CD14-positive monocyte (primary cell): ENCODE data around the gene LINC01488. TPM values are rescaled to one million over a fixed set of nuclear protein-coding genes. Genes with fewer than 3 reads are reported as not detected.

ENCODE experiments used
- DNase-seq, 3 donors: peaks; one replicate each; pipeline ENCODE4 v3.0.0-alpha.2; 2011 to 2022
- H2AFZ ChIP-seq: 2 replicates; pipeline ENCODE4 v1.6.0; 2012; ENCODE audit warnings: mild to moderate bottlenecking, low read depth, low read length, inconsistent platforms; ENCODE audit not compliant: insufficient read depth, poor library complexity, severe bottlenecking
- H3K27ac ChIP-seq, 2 donors: 1 replicate in 1 of 2; 2 replicates in 1 of 2; pipeline ENCODE4 v1.5.1; 2012 to 2013; ENCODE audit warnings: low read length in 2 of 2, control low read depth in 1 of 2, inconsistent platforms in 1 of 2, low read depth in 1 of 2, mild to moderate bottlenecking in 1 of 2
- H3K27me3 ChIP-seq, 2 donors: one replicate each; pipeline versions ENCODE4 v1.6.0 to v1.6.1; 2011 to 2013; ENCODE audit warnings: low read length in 2 of 2; ENCODE audit not compliant: control insufficient read depth in 2 of 2, insufficient read depth in 2 of 2
- H3K36me3 ChIP-seq, 2 donors: replicated peaks in 1 of 2; 1 replicate in 1 of 2; 2 replicates in 1 of 2; pipeline versions ENCODE4 v1.5.1 to v1.6.1; 2012 to 2013; ENCODE audit warnings: low read length in 2 of 2, control low read depth in 1 of 2, inconsistent platforms in 1 of 2, mild to moderate bottlenecking in 1 of 2; ENCODE audit not compliant: insufficient read depth in 2 of 2, control insufficient read depth in 1 of 2
- H3K4me1 ChIP-seq, 2 donors: 1 replicate in 1 of 2; 2 replicates in 1 of 2; pipeline versions ENCODE4 v1.5.1 to v1.6.1; 2012 to 2013; ENCODE audit warnings: low read length in 2 of 2, control low read depth in 1 of 2, inconsistent platforms in 1 of 2, mild to moderate bottlenecking in 1 of 2, moderate library complexity in 1 of 2; ENCODE audit not compliant: insufficient read depth in 2 of 2, control insufficient read depth in 1 of 2
- H3K4me2 ChIP-seq: replicated peaks from 2 replicates; pipeline ENCODE3; 2012; ENCODE audit warnings: low read length, moderate library complexity, mild to moderate bottlenecking; ENCODE audit not compliant: poor library complexity, severe bottlenecking; ENCODE audit errors: extremely low read depth
- H3K4me3 ChIP-seq, 3 experiments: fragments of 200-600 bp in 1 of 3; sonication (generic) in 1 of 3; replicated peaks in 1 of 3; 1 replicate in 2 of 3; 2 replicates in 1 of 3; pipeline ENCODE4 v1.5.1; 2011 to 2013; ENCODE audit warnings: low read length in 3 of 3, mild to moderate bottlenecking in 3 of 3, control low read depth in 2 of 3, low read depth in 2 of 3, inconsistent platforms in 1 of 3, moderate library complexity in 1 of 3
- H3K79me2 ChIP-seq: 2 replicates; pipeline ENCODE4 v1.6.0; 2012; ENCODE audit warnings: mild to moderate bottlenecking, control low read depth, inconsistent platforms, low read length, moderate library complexity; ENCODE audit not compliant: insufficient read depth
- H3K9ac ChIP-seq: 2 replicates; pipeline ENCODE4 v1.6.0; 2017; ENCODE audit warnings: low read length, mild to moderate bottlenecking; ENCODE audit not compliant: insufficient read depth, poor library complexity, severe bottlenecking
- H3K9me3 ChIP-seq, 2 donors: replicated peaks in 1 of 2; 1 replicate in 1 of 2; 2 replicates in 1 of 2; pipeline versions ENCODE4 v1.5.1 to v1.6.1; 2012 to 2013; ENCODE audit warnings: low read length in 2 of 2, control low read depth in 1 of 2; ENCODE audit not compliant: control insufficient read depth in 1 of 2, insufficient read depth in 1 of 2
- H4K20me1 ChIP-seq: 2 replicates; pipeline ENCODE4 v1.6.0; 2012; ENCODE audit warnings: mild to moderate bottlenecking, low read length, control low read depth, moderate library complexity; ENCODE audit not compliant: insufficient read depth
- H3K27ac Mint-ChIP-seq, 7 donors: one replicate each; pipeline ENCODE4 v1.8.0; 2020; ENCODE audit warnings: mild to moderate bottlenecking in 7 of 7, mixed read lengths in 7 of 7, moderate library complexity in 6 of 7, inconsistent platforms in 2 of 7
- H3K27me3 Mint-ChIP-seq, 3 donors: one replicate each; pipeline ENCODE4 v1.8.0; 2021 to 2022; ENCODE audit warnings: low read depth in 3 of 3, mild to moderate bottlenecking in 3 of 3, mixed read lengths in 3 of 3, moderate library complexity in 3 of 3, inconsistent platforms in 1 of 3
- H3K36me3 Mint-ChIP-seq, 2 donors: one replicate each; pipeline ENCODE4 v1.8.0; 2020; ENCODE audit warnings: mixed read lengths in 2 of 2, inconsistent platforms in 1 of 2, mild to moderate bottlenecking in 1 of 2
- H3K4me1 Mint-ChIP-seq: one replicate; pipeline ENCODE4 v1.8.0; 2020; ENCODE audit warnings: mild to moderate bottlenecking, mixed read lengths
- H3K4me3 Mint-ChIP-seq, 2 donors: one replicate each; pipeline ENCODE4 v1.8.0; 2020; ENCODE audit warnings: mild to moderate bottlenecking in 2 of 2, mixed read lengths in 2 of 2, moderate library complexity in 1 of 2
- H3K9me3 Mint-ChIP-seq, 7 donors: one replicate each; pipeline ENCODE4 v1.8.0; 2020 to 2022; ENCODE audit warnings: mixed read lengths in 7 of 7, mild to moderate bottlenecking in 6 of 7, moderate library complexity in 6 of 7, inconsistent platforms in 2 of 7
- CTCF ChIP-seq: fragments of 200-600 bp; IDR thresholded peaks from one replicate; pipeline ENCODE4 v1.8.0; 2022; ENCODE audit warnings: antibody characterized with exemption, mild to moderate bottlenecking
- WGBS: methylation state at CpG from one replicate; pipeline ENCODE4 v1.1.5; 2013; ENCODE audit warnings: missing lambda C conversion rate; ENCODE audit not compliant: insufficient coverage; 5-methylcytosine and 5-hydroxymethylcytosine counted together
- intact Hi-C, 2 donors: fragments of 100-400 bp; cut with micrococcal nuclease; formaldehyde crosslinking; loops; one replicate each; pipeline versions ENCODE4 v1.15.0 to v1.15.1; 2023
- polyA plus RNA-seq, 3 donors: library from polyadenylated mRNA; depleted of rRNA in 1 of 3; unstranded in 2 of 3; stranded (reverse) in 1 of 3; fragments of 300-500 nt in 2 of 3; fragments of >200 nt in 1 of 3; fragmentation: Illumina TruSeq in 2 of 3; gene quantifications; 1 replicate in 2 of 3; 2 replicates in 1 of 3; pipeline ENCODE4 v1.2.3, GENCODE V29; 2012 to 2021

LINC01488 gene
- polyA plus RNA-seq, 3 donors, result not detected

GRCh38 chr11:69485337-69486041, 4.0 kb downstream of the LINC01488 start:
- intact Hi-C loops, result no loop called here
- no peak for DNase-seq
- Histone ChIP-seq H3K4me3 (no peak overlapping the region), H3K4me1 (no peaks in the 10 kb centered on the region), H4K20me1 (no peaks in the 10 kb centered on the region), H3K79me2 (no peaks in the 10 kb centered on the region), H2AFZ (no peak overlapping the region), H3K27ac (no peak overlapping the region), H3K36me3 (no peaks in the 10 kb centered on the region), H3K9ac (no peak overlapping the region), H3K4me2 (no peak overlapping the region), H3K27me3 (no peaks in the 10 kb centered on the region), H3K9me3 (no peaks in the 10 kb centered on the region)
- TF ChIP-seq CTCF, result no peak
- 91% methylated on average over 11 of the region's 11 CpGs for WGBS
- H3K4me1 Mint-ChIP-seq, result no peaks in the 10 kb centered on the region
- H3K4me3 Mint-ChIP-seq, result no peak overlapping the region
- no peaks in the 10 kb centered on the region for H3K9me3 Mint-ChIP-seq
- H3K27ac Mint-ChIP-seq, result no peak overlapping the region
- H3K27me3 Mint-ChIP-seq, result peaks cover 1 to 2% (median 2%) of the 10 kb centered on the region in 3 donors
- H3K36me3 Mint-ChIP-seq, result no peaks in the 10 kb centered on the region

- no peaks in the 10 kb centered on the region for H3K36me3 ChIP-seq
- Mint-ChIP-seq H3K27me3 (peaks cover 0 to 2% (median 2%) of the 10 kb centered on the region in 3 donors), H3K27ac (no peak overlapping the region), H3K4me1 (no peaks in the 10 kb centered on the region), H3K4me3 (no peak overlapping the region), H3K9me3 (peaks cover 0 to 1% (median 0%) of the 10 kb centered on the region in 7 donors), H3K36me3 (no peaks in the 10 kb centered on the region)
- no peak overlapping the region for H3K4me2 ChIP-seq
- no peaks in the 10 kb centered on the region for H3K27me3 ChIP-seq
- no peak overlapping the region for H2AFZ ChIP-seq
- no peaks in the 10 kb centered on the region for H4K20me1 ChIP-seq
- 93% methylated on average over 17 of the region's 17 CpGs for WGBS
- DNase-seq, result no peak
- H3K9ac ChIP-seq, result no peak overlapping the region
- no peaks in the 10 kb centered on the region for H3K79me2 ChIP-seq
- intact Hi-C loops, result no loop called here
- H3K9me3 ChIP-seq, result no peaks in the 10 kb centered on the region
- no peak overlapping the region for H3K27ac ChIP-seq
- no peak for TF ChIP-seq CTCF
- H3K4me1 ChIP-seq, result no peaks in the 10 kb centered on the region
- no peak overlapping the region for H3K4me3 ChIP-seq
Observed at GRCh38 chr11:69486056-69486772, 4.8 kb downstream of the LINC01488 start.
